ENCODE measurements around the gene FADS2. TPM values are rescaled to one million over a fixed set of nuclear protein-coding genes. Genes with fewer than 3 reads are reported as not detected.

Gene FADS2
- total and polyA plus RNA-seq, 9 of the 15 experiments (the other 6 are each of a cell fraction or from before 2014, with no cell fraction given) = 2.9 to 42.8 (median 16.2) TPM

- DNase-seq (ENCODE audit: extremely low read depth in 1 of 4, low spot score in 3 of 4) = peak; percentile 75 to 88 (median 76)
- ATAC-seq = peak; percentile 86
- whole genome bisulfite sequencing (ENCODE audit: insufficient coverage, low coverage, missing lambda C conversion rate) = 45% methylated on average over 16 of the region's 16 CpGs
- no peak for TF ChIP-seq RNF219 (CRISPR knock-in tag; IDR thresholded peaks at IDR 0.05)
- TF ChIP-seq ZNF695 (CRISPR knock-in tag; IDR thresholded peaks at IDR 0.05) = no peak
- TF ChIP-seq HNRNPLL (IDR thresholded peaks at IDR 0.05; ENCODE audit: low read depth, low read length, poor library complexity, severe bottlenecking) = no peak
- 0 out of 2 replicates have a peak, but pooled peaks have one; percentile 51 for TF ChIP-seq MBD1 (CRISPR knock-in tag; IDR thresholded peaks at IDR 0.05)
- no peak for TF ChIP-seq E4F1 (CRISPR knock-in tag; IDR thresholded peaks at IDR 0.05; ENCODE audit: borderline replicate concordance)
- TF ChIP-seq EP400 (IDR thresholded peaks at IDR 0.05) = peak; percentile 26; the same call in 1 of the 2 replicates
- no peak for TF ChIP-seq FOXO4 (CRISPR knock-in tag; IDR thresholded peaks at IDR 0.05)
- no peak for TF ChIP-seq GTF2E2 (tag; IDR thresholded peaks at IDR 0.05)
- peak; percentile 84 for TF ChIP-seq NFIC (IDR thresholded peaks at IDR 0.05)
- no peak for TF ChIP-seq HLTF (IDR thresholded peaks at IDR 0.05)
- no peak for TF ChIP-seq SP2 (IDR thresholded peaks at IDR 0.05; ENCODE audit: extremely low read depth, low read depth, low read length, poor library complexity, severe bottlenecking)
Observed at GRCh38 chr11:61860054-61860903, 32.2 kb downstream of the FADS2 start.

More at GRCh38 chr11:61860054-61860903, 32.2 kb downstream of the FADS2 start:
- Histone ChIP-seq H3K36me3 (ENCODE audit: control insufficient read depth, insufficient read depth, low read length) (peaks cover 7% of the 10 kb centered on the region; the same call in 2 of the 3 replicates), H3K79me2 (ENCODE audit: control insufficient read depth, insufficient read depth, low read length) (no peaks in the 10 kb centered on the region), H2AFZ (ENCODE audit: low read depth, low read length) (peak overlapping the region; percentile 86), H4K20me1 (replicated peaks; ENCODE audit: control insufficient read depth, insufficient read depth, low read length) (no peaks in the 10 kb centered on the region), H3K27ac (ENCODE audit: extremely low read depth, low read depth, low read length) (peak overlapping the region; percentile 66), H3K4me3 (no peak overlapping the region), H3K4me1 (replicated peaks in 1 of 2; ENCODE audit: control insufficient read depth in 2 of 2, insufficient read depth in 2 of 2, low read length in 2 of 2) (peaks cover 24 to 76% of the 10 kb centered on the region in 2 experiments), H3K27me3 (ENCODE audit: control insufficient read depth in 2 of 2, insufficient read depth in 2 of 2, low read length in 2 of 2) (no peaks in the 10 kb centered on the region), H3K9ac (ENCODE audit: insufficient read depth in 1 of 2, low read depth in 2 of 2, low read length in 2 of 2) (peak overlapping the region; percentile 15 to 33; a peak in 2 of 4 replicates), H3K9me1 (ENCODE audit: control insufficient read depth, insufficient read depth, low read length) (no peaks in the 10 kb centered on the region), H3K9me3 (replicated peaks; ENCODE audit: control insufficient read depth, insufficient read depth, low read depth, low read length) (no peaks in the 10 kb centered on the region), H3K4me2 (ENCODE audit: insufficient read depth, low read length) (peak overlapping the region; percentile 56)
- FAIRE-seq = peak; percentile 93
- POLR2A ChIA-PET = interaction anchor here (0.7 kb wide), 1 partner anchor 10 kb away, joined by 3 read pairs; no protein-coding TSS in a partner anchor
- CTCF ChIA-PET (ENCODE audit: low intra/inter-chr PET ratio) = no interaction called here
- in situ Hi-C loops (cut with MboI) (no loop called here), intact Hi-C loops (cut with micrococcal nuclease) (no loop called here)
- BruUV-seq (replicated peaks) = no TSS peak
